Lung (tissue), 12 donors: ENCODE results near the gene VCAN. TPM values are rescaled to one million over a fixed set of nuclear protein-coding genes. Genes with fewer than 3 reads are reported as not detected.

Experiments
- ATAC-seq: fragments of 200-7000 bp; cut with Tn5 transposase; one replicate; pipeline ENCODE4 v1.9.1; 2020; ENCODE audit warnings: moderate number of reproducible peaks; ENCODE audit not compliant: insufficient read depth, low FRiP score
- DNase-seq, 3 donors: peaks; one replicate each; pipeline ENCODE4 v3.0.0-alpha.2; 2013 to 2017
- H3K27ac ChIP-seq, 2 donors: one replicate each; pipeline ENCODE4 v1.5.1; 2013; ENCODE audit warnings: mild to moderate bottlenecking in 2 of 2, moderate library complexity in 2 of 2, control low read depth in 1 of 2, inconsistent platforms in 1 of 2, low read depth in 1 of 2, low read length in 1 of 2
- H3K27me3 ChIP-seq, 3 donors: one replicate each; pipeline ENCODE4 v1.5.1; 2013; ENCODE audit warnings: low read length in 2 of 3; ENCODE audit not compliant: control insufficient read depth in 3 of 3, insufficient read depth in 3 of 3
- H3K36me3 ChIP-seq, 4 donors: one replicate each; pipeline ENCODE4 v1.5.1; 2013; ENCODE audit warnings: low read length in 4 of 4, mild to moderate bottlenecking in 1 of 4, moderate library complexity in 1 of 4; ENCODE audit not compliant: control insufficient read depth in 4 of 4, insufficient read depth in 4 of 4
- H3K4me1 ChIP-seq, 5 donors: one replicate each; pipeline ENCODE4 v1.5.1; 2013; ENCODE audit warnings: low read length in 5 of 5, mild to moderate bottlenecking in 2 of 5, moderate library complexity in 1 of 5; ENCODE audit not compliant: control insufficient read depth in 5 of 5, insufficient read depth in 5 of 5
- H3K4me3 ChIP-seq: one replicate; pipeline ENCODE4 v1.5.1; 2013; ENCODE audit warnings: mild to moderate bottlenecking, control low read depth, moderate library complexity
- H3K9ac ChIP-seq, 2 donors: one replicate each; pipeline ENCODE4 v1.5.1; 2013; ENCODE audit warnings: low read length in 2 of 2, control low read depth in 1 of 2; ENCODE audit not compliant: insufficient read depth in 1 of 2
- H3K9me3 ChIP-seq, 4 donors: one replicate each; pipeline ENCODE4 v1.5.1; 2013; ENCODE audit warnings: low read length in 3 of 4, mild to moderate bottlenecking in 1 of 4, moderate library complexity in 1 of 4; ENCODE audit not compliant: control insufficient read depth in 4 of 4, insufficient read depth in 3 of 4
- WGBS, 2 donors: extraction: QIAGEN DNeasy Blood & Tissue Kit; methylation state at CpG; one replicate each; pipeline ENCODE4 v1.1.7; 2013; 5-methylcytosine and 5-hydroxymethylcytosine counted together
- polyA plus RNA-seq, 2 donors: library from polyadenylated mRNA; stranded (reverse); fragments of 200-250 nt; gene quantifications; one replicate each; pipeline ENCODE4 v1.2.1, GENCODE V29; 2013
- total RNA-seq, 2 donors: library from RNA; depleted of rRNA in 1 of 2; stranded (reverse); fragments of >200 nt in 1 of 2; gene quantifications; one replicate each; pipeline ENCODE4 v1.2.1, GENCODE V29; 2014 to 2021
- TF ChIP-seq, protein P1 (sequence below): IDR thresholded peaks from 2 replicates; pipeline ENCODE4 v1.5.1; 2012; ENCODE audit warnings: mild to moderate bottlenecking; ENCODE audit errors: control extremely low read depth, extremely low read depth
- donor health status: control.
- donor health status: control.
- donor health status: Bipolar disorder and iron deficiency.
- donor health status: healthy.
- donor health status: DM: yes; HTN: yes; CAD: no.

The VCAN gene
- total and polyA plus RNA-seq, 4 donors: 11.6 to 276 (median 156) TPM

GRCh38 chr5:83547889-83548288 is 76.3 kb downstream of the VCAN start:
- DNase-seq (no peak), ATAC-seq (no peak)
- H3K9me3 ChIP-seq: no peaks in the 10 kb centered on the region
- H3K9ac ChIP-seq: no peak overlapping the region
- H3K36me3 ChIP-seq: peaks cover 0 to 47% (median 13%) of the 10 kb centered on the region in 4 donors
- WGBS, 2 donors: 86 to 89% methylated on average over 1 of the region's 1 CpG
- H3K27me3 ChIP-seq: no peaks in the 10 kb centered on the region
- H3K4me1 ChIP-seq: peaks cover 0 to 42% (median 4%) of the 10 kb centered on the region in 5 donors
- H3K4me3 ChIP-seq: no peak overlapping the region
- no peak overlapping the region for H3K27ac ChIP-seq
- TF ChIP-seq, protein P1, sequence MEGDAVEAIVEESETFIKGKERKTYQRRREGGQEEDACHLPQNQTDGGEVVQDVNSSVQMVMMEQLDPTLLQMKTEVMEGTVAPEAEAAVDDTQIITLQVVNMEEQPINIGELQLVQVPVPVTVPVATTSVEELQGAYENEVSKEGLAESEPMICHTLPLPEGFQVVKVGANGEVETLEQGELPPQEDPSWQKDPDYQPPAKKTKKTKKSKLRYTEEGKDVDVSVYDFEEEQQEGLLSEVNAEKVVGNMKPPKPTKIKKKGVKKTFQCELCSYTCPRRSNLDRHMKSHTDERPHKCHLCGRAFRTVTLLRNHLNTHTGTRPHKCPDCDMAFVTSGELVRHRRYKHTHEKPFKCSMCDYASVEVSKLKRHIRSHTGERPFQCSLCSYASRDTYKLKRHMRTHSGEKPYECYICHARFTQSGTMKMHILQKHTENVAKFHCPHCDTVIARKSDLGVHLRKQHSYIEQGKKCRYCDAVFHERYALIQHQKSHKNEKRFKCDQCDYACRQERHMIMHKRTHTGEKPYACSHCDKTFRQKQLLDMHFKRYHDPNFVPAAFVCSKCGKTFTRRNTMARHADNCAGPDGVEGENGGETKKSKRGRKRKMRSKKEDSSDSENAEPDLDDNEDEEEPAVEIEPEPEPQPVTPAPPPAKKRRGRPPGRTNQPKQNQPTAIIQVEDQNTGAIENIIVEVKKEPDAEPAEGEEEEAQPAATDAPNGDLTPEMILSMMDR: no peak

DNA sequence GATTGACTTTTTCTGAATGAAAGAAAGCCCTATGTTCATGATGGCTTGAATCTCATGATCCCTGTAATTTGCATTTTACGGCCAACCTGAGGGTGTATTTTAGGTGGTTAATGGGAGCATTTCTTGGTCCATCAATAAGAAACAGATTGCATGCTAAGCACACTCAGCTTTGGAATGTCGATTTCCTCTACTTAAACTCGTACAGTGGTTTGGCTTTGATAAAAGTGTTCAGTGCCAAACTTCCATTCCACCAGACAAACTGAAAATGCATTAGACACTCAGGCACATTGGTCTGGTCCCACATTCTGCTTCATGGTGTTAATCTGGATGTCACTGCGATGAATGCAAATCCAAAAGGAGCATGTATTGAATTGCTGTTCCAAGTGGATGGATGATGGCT is 77.0 kb downstream of the VCAN start:
- Histone ChIP-seq H3K9me3 (no peaks in the 10 kb centered on the region), H3K4me1 (peaks cover 0 to 45% (median 4%) of the 10 kb centered on the region in 5 donors), H3K27ac (no peak overlapping the region), H3K27me3 (no peaks in the 10 kb centered on the region), H3K9ac (no peak overlapping the region), H3K36me3 (peaks cover 0 to 54% (median 16%) of the 10 kb centered on the region in 4 donors), H3K4me3 (no peak overlapping the region)
- ATAC-seq: no peak
- WGBS, 2 donors: 68 to 76% methylated on average over 4 of the region's 4 CpGs
- TF ChIP-seq, protein P1: no peak
- DNase-seq: peak in 1 of 3 donors; percentile 52

DNA sequence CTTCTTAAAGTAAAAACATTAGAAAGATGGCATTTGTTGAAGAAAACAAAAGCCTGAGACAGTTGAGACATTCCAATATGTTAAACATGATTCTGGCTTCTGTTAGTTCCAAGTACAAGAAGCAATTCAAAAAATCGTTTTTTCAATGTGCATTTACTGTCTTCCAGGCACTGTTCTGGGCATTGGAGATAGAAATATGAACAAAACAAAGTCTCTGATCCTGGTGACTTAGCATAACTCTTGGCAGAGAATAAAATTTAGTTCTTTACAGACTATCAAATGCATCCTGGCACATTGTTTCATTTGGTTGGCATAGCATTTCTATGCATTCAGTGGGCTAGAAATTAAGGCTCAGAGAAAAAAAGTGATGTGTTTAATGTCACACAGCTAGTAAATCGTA is 77.5 kb downstream of the VCAN start:
- DNase-seq: no peak
- Histone ChIP-seq H3K27ac (no peak overlapping the region), H3K4me3 (no peak overlapping the region), H3K4me1 (peaks cover 0 to 41% (median 4%) of the 10 kb centered on the region in 5 donors), H3K9me3 (no peaks in the 10 kb centered on the region), H3K9ac (no peak overlapping the region), H3K27me3 (no peaks in the 10 kb centered on the region), H3K36me3 (peaks cover 0 to 55% (median 18%) of the 10 kb centered on the region in 4 donors)
- no peak for ATAC-seq
- WGBS, 2 donors: 45 to 61% methylated on average over 2 of the region's 2 CpGs
- TF ChIP-seq, protein P1: no peak

DNA sequence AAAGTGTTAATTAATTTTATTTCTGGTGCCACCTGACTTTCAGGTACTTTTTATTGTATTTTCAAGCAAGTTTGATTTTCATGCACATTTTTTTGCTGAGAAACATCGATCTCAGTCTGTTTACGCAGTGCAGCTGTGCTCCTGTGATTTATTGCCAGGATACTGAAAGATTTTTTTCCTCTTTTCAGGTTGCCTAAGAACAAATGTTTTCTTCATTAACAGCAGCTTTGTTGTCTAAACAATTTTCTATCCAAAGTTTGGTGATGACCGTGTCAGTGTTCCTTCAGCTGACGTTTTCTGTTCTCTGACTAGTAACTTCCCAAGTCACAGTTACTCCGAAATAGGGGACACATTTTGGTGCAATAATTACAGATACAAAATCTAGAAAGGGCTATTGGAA is 78.1 kb downstream of the VCAN start:
- Histone ChIP-seq H3K9ac (no peak overlapping the region), H3K9me3 (no peaks in the 10 kb centered on the region), H3K36me3 (peaks cover 0 to 57% (median 19%) of the 10 kb centered on the region in 4 donors), H3K4me3 (no peak overlapping the region), H3K4me1 (peaks cover 0 to 41% (median 4%) of the 10 kb centered on the region in 5 donors), H3K27me3 (no peaks in the 10 kb centered on the region), H3K27ac (no peak overlapping the region)
- DNase-seq (peak in 2 of 3 donors; percentile 57 to 66), ATAC-seq (no peak)
- 62 to 67% methylated on average over 5 of the region's 5 CpGs for WGBS, 2 donors
- TF ChIP-seq, protein P1: no peak
